ENCODE data around the gene DSTN.

DSTN gene

GRCh38 chr20:17624551-17625245 lies 54.8 kb downstream of the DSTN start:
- DNase-seq (ENCODE audit: low spot score), result no peak

GRCh38 chr20:17625246-17626051 lies 55.6 kb downstream of the DSTN start:
- DNase-seq (ENCODE audit: low spot score), result no peak

GRCh38 chr20:17626217-17627007 lies 56.5 kb downstream of the DSTN start:
- no peak for DNase-seq (ENCODE audit: low spot score)

GRCh38 chr20:17627101-17627955 lies 57.5 kb downstream of the DSTN start:
- no peak for DNase-seq (ENCODE audit: low spot score)

GRCh38 chr20:17628101-17628841 lies 58.4 kb downstream of the DSTN start:
- DNase-seq (ENCODE audit: low spot score), result no peak

GRCh38 chr20:17629025-17629424 lies 59.1 kb downstream of the DSTN start:
- no peak for DNase-seq (ENCODE audit: low spot score)

- no peak for DNase-seq (ENCODE audit: low spot score)
These were observed 59.8 kb downstream of the DSTN start for GRCh38 chr20:17629678-17630089.

GRCh38 chr20:17630151-17630805 lies 60.4 kb downstream of the DSTN start:
- no peak for DNase-seq (ENCODE audit: low spot score)

- no peak for DNase-seq (ENCODE audit: low spot score)
These were observed 60.9 kb downstream of the DSTN start for GRCh38 chr20:17630806-17631195.

GRCh38 chr20:17631576-17632319 lies 61.9 kb downstream of the DSTN start:
- no peak for DNase-seq (ENCODE audit: low spot score)

- no peak for DNase-seq (ENCODE audit: low spot score)
These were observed 63.5 kb downstream of the DSTN start for GRCh38 chr20:17633221-17633849.

GRCh38 chr20:17633850-17634500 lies 64.1 kb downstream of the DSTN start:
- no peak for DNase-seq (ENCODE audit: low spot score)

- DNase-seq (ENCODE audit: low spot score), result no peak
These were observed 64.9 kb downstream of the DSTN start for GRCh38 chr20:17634661-17635331.

- DNase-seq (ENCODE audit: low spot score), result no peak
These were observed 65.7 kb downstream of the DSTN start for GRCh38 chr20:17635332-17636244.

GRCh38 chr20:17636523-17637412 lies 66.9 kb downstream of the DSTN start:
- DNase-seq (ENCODE audit: low spot score), result no peak

- DNase-seq (ENCODE audit: low spot score), result no peak
These were observed 67.5 kb downstream of the DSTN start for GRCh38 chr20:17637413-17637780.
